HepG2 (cell line): ENCODE results near the gene S100A7. TPM values are rescaled to one million over a fixed set of nuclear protein-coding genes. Genes with fewer than 3 reads are reported as not detected.

Source experiments
- BRD4 ChIP-seq: sonication (generic); formaldehyde crosslinking; IDR thresholded peaks from 2 replicates; pipeline ENCODE4 v1.4.0; 2020; ENCODE audit warnings: missing genetic modification reagents
- CCAR2 ChIP-seq: fragments of 200-400 bp; formaldehyde crosslinking; optimal IDR thresholded peaks from 2 replicates; pipeline ENCODE3; 2018; ENCODE audit warnings: low read depth, mild to moderate bottlenecking, low read length, moderate library complexity
- CEBPB ChIP-seq: IDR thresholded peaks from 2 replicates; pipeline ENCODE4 v1.6.1; 2011; ENCODE audit warnings: low read depth, low read length, improper control_type of control experiment, borderline replicate concordance
- DR1 ChIP-seq: sonication (generic); formaldehyde crosslinking; IDR thresholded peaks from 2 replicates; pipeline ENCODE4 v1.8.0; 2021; ENCODE audit warnings: mild to moderate bottlenecking, missing genetic modification reagents, inconsistent platforms
- IKZF4 ChIP-seq: sonication (generic); formaldehyde crosslinking; IDR thresholded peaks from 2 replicates; pipeline ENCODE4 v1.5.1; 2020; ENCODE audit warnings: borderline replicate concordance, mild to moderate bottlenecking, low read depth, missing genetic modification reagents; ENCODE audit errors: not compliant biosample characterization
- ISX ChIP-seq: sonication (generic); formaldehyde crosslinking; conservative IDR thresholded peaks from 2 replicates; pipeline ENCODE4 v1.5.0; 2020; ENCODE audit warnings: missing genetic modification reagents
- MED13 ChIP-seq: sonication (generic); formaldehyde crosslinking; IDR thresholded peaks from 2 replicates; pipeline ENCODE4 v1.5.0; 2020; ENCODE audit warnings: missing genetic modification reagents
- MTA1 ChIP-seq: sonication (generic); formaldehyde crosslinking; IDR thresholded peaks from 2 replicates; pipeline ENCODE4 v1.4.0; 2020; ENCODE audit warnings: missing genetic modification reagents, mild to moderate bottlenecking, borderline replicate concordance
- NBN ChIP-seq: fragments of 450-650 bp; conservative IDR thresholded peaks from 2 replicates; pipeline ENCODE4 v1.6.1; 2017
- NFE2L2 ChIP-seq: fragments of 150-350 bp; IDR thresholded peaks from 2 replicates; pipeline ENCODE4 v1.6.1; 2014; ENCODE audit warnings: low read length
- NFYB ChIP-seq: sonication (generic); formaldehyde crosslinking; IDR thresholded peaks from 2 replicates; pipeline ENCODE4 v1.4.0; 2020; ENCODE audit warnings: missing genetic modification reagents
- THYN1 ChIP-seq: sonication (generic); formaldehyde crosslinking; IDR thresholded peaks from 2 replicates; pipeline ENCODE4 v1.8.1; 2023; ENCODE audit warnings: low read depth, mild to moderate bottlenecking, moderate library complexity, missing genetic modification reagents, borderline replicate concordance
- XRCC5 ChIP-seq: fragments of 200-400 bp; formaldehyde crosslinking; optimal IDR thresholded peaks from 2 replicates; pipeline ENCODE3; 2017; ENCODE audit warnings: mild to moderate bottlenecking, low read length
- ZKSCAN5 ChIP-seq: sonication (generic); formaldehyde crosslinking; IDR thresholded peaks from 2 replicates; pipeline ENCODE4 v1.5.1; 2020; ENCODE audit warnings: mild to moderate bottlenecking, missing genetic modification reagents
- ZMYM2 ChIP-seq: sonication (generic); formaldehyde crosslinking; IDR thresholded peaks from 2 replicates; pipeline ENCODE4 v1.8.0; 2022; ENCODE audit warnings: mild to moderate bottlenecking, missing genetic modification reagents
- ZNF160 ChIP-seq: sonication (generic); formaldehyde crosslinking; IDR thresholded peaks from 2 replicates; pipeline ENCODE4 v1.8.0; 2022; ENCODE audit warnings: mild to moderate bottlenecking, inconsistent platforms, missing genetic modification reagents
- ZNF292 ChIP-seq: sonication (generic); formaldehyde crosslinking; IDR thresholded peaks from 2 replicates; pipeline ENCODE4 v1.8.1; 2022; ENCODE audit warnings: mild to moderate bottlenecking, low read depth, missing genetic modification reagents, borderline replicate concordance
- ZNF367 ChIP-seq: sonication (generic); formaldehyde crosslinking; IDR thresholded peaks from 2 replicates; pipeline ENCODE4 v1.4.0; 2020; ENCODE audit warnings: missing genetic modification reagents, borderline replicate concordance
- ZNF460 ChIP-seq: sonication (generic); formaldehyde crosslinking; IDR thresholded peaks from 2 replicates; pipeline ENCODE4 v1.5.1; 2020; ENCODE audit warnings: missing genetic modification reagents, mild to moderate bottlenecking, borderline replicate concordance
- ZNF747 ChIP-seq: sonication (generic); formaldehyde crosslinking; IDR thresholded peaks from 2 replicates; pipeline ENCODE4 v1.8.1; 2023; ENCODE audit warnings: missing genetic modification reagents, mild to moderate bottlenecking, borderline replicate concordance
- ZNF879 ChIP-seq: sonication (generic); formaldehyde crosslinking; IDR thresholded peaks from 2 replicates; pipeline ENCODE4 v1.8.1; 2023; ENCODE audit warnings: missing genetic modification reagents
- polyA plus RNA-seq, 8 experiments: library from polyadenylated mRNA; depleted of rRNA in 3 of 8; stranded (reverse) in 7 of 8; unstranded in 1 of 8; fragments of >200 nt; fragmentation: Illumina TruSeq in 4 of 8; extraction: Trizol in 4 of 8; gene quantifications; 2 replicates each; pipeline versions ENCODE4 v1.2.1 to v1.2.3, GENCODE V29; 2011 to 2016; ENCODE audit warnings: low read depth in 4 of 8, missing spikeins in 1 of 8, mixed read lengths in 1 of 8; ENCODE audit not compliant: insufficient read depth in 1 of 8
- total RNA-seq, 5 experiments: library from RNA; depleted of rRNA; stranded (reverse); fragments of >200 nt; fragmentation: Illumina TruSeq; extraction: Trizol; gene quantifications; 2 replicates each; pipeline ENCODE4 v1.2.3, GENCODE V29; 2016; ENCODE audit warnings: low read depth in 1 of 5
- TF ChIP-seq, protein P1 (sequence below): sonication (generic); formaldehyde crosslinking; conservative IDR thresholded peaks from 2 replicates; pipeline ENCODE4 v1.4.0; 2020; ENCODE audit warnings: mild to moderate bottlenecking, missing genetic modification reagents, moderate library complexity
- TF ChIP-seq, protein P2 (sequence below): sonication (generic); formaldehyde crosslinking; IDR thresholded peaks from 2 replicates; pipeline ENCODE4 v1.9.0; 2021; ENCODE audit warnings: missing genetic modification reagents, borderline replicate concordance

Gene S100A7
- total and polyA plus RNA-seq, 2 of the 13 experiments (the other 11 are each of a cell fraction or from before 2014, with no cell fraction given) = not detected

DNA sequence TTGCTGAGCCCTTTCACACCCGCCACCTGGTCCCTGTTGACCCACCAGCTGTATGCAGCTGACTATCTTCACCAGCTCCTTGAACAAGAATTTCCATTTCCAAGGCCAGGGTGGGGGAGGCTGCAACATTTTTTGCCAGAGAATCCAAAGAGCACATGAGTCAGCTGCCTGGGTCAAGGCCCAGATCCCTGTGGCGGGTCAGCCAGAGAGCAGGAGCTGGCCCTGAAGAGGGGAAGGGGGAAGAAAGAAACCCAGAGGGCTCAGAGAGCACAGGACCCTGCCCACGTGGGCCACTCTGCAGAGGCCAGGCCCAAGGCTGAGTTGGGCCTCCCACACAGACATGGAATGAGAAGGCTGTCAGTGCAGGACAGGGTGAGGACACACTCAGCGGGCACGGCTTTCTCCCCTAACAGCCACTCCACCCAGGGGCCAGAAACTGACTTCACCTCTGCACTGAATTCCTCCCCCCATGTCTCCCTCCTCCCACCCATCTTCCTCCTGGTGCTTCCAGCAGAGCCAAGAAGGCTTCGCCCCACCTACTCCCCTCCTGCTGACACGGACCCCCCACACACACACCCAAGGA lies 46.5 kb upstream of the S100A7 start (continued):
- TF ChIP-seq, protein P1, sequence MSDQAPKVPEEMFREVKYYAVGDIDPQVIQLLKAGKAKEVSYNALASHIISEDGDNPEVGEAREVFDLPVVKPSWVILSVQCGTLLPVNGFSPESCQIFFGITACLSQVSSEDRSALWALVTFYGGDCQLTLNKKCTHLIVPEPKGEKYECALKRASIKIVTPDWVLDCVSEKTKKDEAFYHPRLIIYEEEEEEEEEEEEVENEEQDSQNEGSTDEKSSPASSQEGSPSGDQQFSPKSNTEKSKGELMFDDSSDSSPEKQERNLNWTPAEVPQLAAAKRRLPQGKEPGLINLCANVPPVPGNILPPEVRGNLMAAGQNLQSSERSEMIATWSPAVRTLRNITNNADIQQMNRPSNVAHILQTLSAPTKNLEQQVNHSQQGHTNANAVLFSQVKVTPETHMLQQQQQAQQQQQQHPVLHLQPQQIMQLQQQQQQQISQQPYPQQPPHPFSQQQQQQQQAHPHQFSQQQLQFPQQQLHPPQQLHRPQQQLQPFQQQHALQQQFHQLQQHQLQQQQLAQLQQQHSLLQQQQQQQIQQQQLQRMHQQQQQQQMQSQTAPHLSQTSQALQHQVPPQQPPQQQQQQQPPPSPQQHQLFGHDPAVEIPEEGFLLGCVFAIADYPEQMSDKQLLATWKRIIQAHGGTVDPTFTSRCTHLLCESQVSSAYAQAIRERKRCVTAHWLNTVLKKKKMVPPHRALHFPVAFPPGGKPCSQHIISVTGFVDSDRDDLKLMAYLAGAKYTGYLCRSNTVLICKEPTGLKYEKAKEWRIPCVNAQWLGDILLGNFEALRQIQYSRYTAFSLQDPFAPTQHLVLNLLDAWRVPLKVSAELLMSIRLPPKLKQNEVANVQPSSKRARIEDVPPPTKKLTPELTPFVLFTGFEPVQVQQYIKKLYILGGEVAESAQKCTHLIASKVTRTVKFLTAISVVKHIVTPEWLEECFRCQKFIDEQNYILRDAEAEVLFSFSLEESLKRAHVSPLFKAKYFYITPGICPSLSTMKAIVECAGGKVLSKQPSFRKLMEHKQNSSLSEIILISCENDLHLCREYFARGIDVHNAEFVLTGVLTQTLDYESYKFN (CRISPR knock-in tag) = peak; percentile 67
- no peak for TF ChIP-seq ZNF879 (CRISPR knock-in tag)
- TF ChIP-seq NBN = no peak
- TF ChIP-seq ISX (CRISPR knock-in tag) = no peak
- TF ChIP-seq DR1 (CRISPR knock-in tag) = no peak
- 0 out of 2 replicates have a peak, but pooled peaks have one; percentile 51 for TF ChIP-seq ZNF292
- TF ChIP-seq ZNF460 (CRISPR knock-in tag) = no peak
- TF ChIP-seq, protein P2, sequence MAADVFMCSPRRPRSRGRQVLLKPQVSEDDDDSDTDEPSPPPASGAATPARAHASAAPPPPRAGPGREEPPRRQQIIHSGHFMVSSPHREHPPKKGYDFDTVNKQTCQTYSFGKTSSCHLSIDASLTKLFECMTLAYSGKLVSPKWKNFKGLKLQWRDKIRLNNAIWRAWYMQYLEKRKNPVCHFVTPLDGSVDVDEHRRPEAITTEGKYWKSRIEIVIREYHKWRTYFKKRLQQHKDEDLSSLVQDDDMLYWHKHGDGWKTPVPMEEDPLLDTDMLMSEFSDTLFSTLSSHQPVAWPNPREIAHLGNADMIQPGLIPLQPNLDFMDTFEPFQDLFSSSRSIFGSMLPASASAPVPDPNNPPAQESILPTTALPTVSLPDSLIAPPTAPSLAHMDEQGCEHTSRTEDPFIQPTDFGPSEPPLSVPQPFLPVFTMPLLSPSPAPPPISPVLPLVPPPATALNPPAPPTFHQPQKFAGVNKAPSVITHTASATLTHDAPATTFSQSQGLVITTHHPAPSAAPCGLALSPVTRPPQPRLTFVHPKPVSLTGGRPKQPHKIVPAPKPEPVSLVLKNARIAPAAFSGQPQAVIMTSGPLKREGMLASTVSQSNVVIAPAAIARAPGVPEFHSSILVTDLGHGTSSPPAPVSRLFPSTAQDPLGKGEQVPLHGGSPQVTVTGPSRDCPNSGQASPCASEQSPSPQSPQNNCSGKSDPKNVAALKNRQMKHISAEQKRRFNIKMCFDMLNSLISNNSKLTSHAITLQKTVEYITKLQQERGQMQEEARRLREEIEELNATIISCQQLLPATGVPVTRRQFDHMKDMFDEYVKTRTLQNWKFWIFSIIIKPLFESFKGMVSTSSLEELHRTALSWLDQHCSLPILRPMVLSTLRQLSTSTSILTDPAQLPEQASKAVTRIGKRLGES = no peak
- no peak for TF ChIP-seq XRCC5
- no peak for TF ChIP-seq ZNF367 (CRISPR knock-in tag)
- no peak for TF ChIP-seq THYN1 (CRISPR knock-in tag)
- no peak for TF ChIP-seq ZNF160 (CRISPR knock-in tag)
- TF ChIP-seq MTA1 = 0 out of 2 replicates have a peak, but pooled peaks have one; percentile 37
- TF ChIP-seq NFE2L2 = no peak
- TF ChIP-seq MED13 = no peak
- TF ChIP-seq CEBPB = no peak
- TF ChIP-seq BRD4 = no peak
- no peak for TF ChIP-seq NFYB (CRISPR knock-in tag)
- TF ChIP-seq ZMYM2 (CRISPR knock-in tag) = no peak
- TF ChIP-seq IKZF4 (CRISPR knock-in tag) = no peak
- TF ChIP-seq ZKSCAN5 (CRISPR knock-in tag) = no peak
- TF ChIP-seq CCAR2 = no peak
- TF ChIP-seq ZNF747 (CRISPR knock-in tag) = no peak
